Measurements from ENCODE around the gene CDC5L.

The CDC5L gene

GRCh38 chr6:44430326-44430725 lies 42.8 kb downstream of the CDC5L start:
- Histone ChIP-seq H3K4me1 (ENCODE audit: control insufficient read depth, insufficient read depth, low read length, poor library complexity, severe bottlenecking) (no peaks in the 10 kb centered on the region), H3K27me3 (replicated peaks; ENCODE audit: control insufficient read depth, insufficient read depth, low read length, poor library complexity, severe bottlenecking) (no peaks in the 10 kb centered on the region), H3K4me3 (ENCODE audit: insufficient read depth, low read depth, low read length, poor library complexity, severe bottlenecking) (no peak overlapping the region), H3K9me3 (ENCODE audit: control insufficient read depth, low read length) (no peaks in the 10 kb centered on the region), H3K36me3 (ENCODE audit: control insufficient read depth, insufficient read depth, low read length) (peaks cover 48% of the 10 kb centered on the region), H3K27ac (ENCODE audit: insufficient read depth, low read length, poor library complexity, severe bottlenecking) (no peak overlapping the region)
- no peak for DNase-seq

- DNase-seq, result peak in 1 of 3 donors; percentile 12
- H3K4me1 ChIP-seq (ENCODE audit: control insufficient read depth, insufficient read depth, low read length, poor library complexity, severe bottlenecking), result no peaks in the 10 kb centered on the region
- H3K4me3 ChIP-seq (ENCODE audit: insufficient read depth, low read depth, low read length, poor library complexity, severe bottlenecking), result no peak overlapping the region
- peaks cover 39% of the 10 kb centered on the region for H3K36me3 ChIP-seq (ENCODE audit: control insufficient read depth, insufficient read depth, low read length)
- no peak overlapping the region for H3K27ac ChIP-seq (ENCODE audit: insufficient read depth, low read length, poor library complexity, severe bottlenecking)
- H3K9me3 ChIP-seq (ENCODE audit: control insufficient read depth, low read length), result no peaks in the 10 kb centered on the region
- H3K27me3 ChIP-seq (replicated peaks; ENCODE audit: control insufficient read depth, insufficient read depth, low read length, poor library complexity, severe bottlenecking), result no peaks in the 10 kb centered on the region
Measured at GRCh38 chr6:44431118-44431725, 43.7 kb downstream of the CDC5L start.

- peaks cover 33% of the 10 kb centered on the region for H3K36me3 ChIP-seq (ENCODE audit: control insufficient read depth, insufficient read depth, low read length)
Measured at GRCh38 chr6:44432227-44432626, 44.7 kb downstream of the CDC5L start.

GRCh38 chr6:44432726-44433125 lies 45.2 kb downstream of the CDC5L start:
- H3K27ac ChIP-seq (ENCODE audit: insufficient read depth, low read length, poor library complexity, severe bottlenecking), result no peak overlapping the region
- no peaks in the 10 kb centered on the region for H3K27me3 ChIP-seq (replicated peaks; ENCODE audit: control insufficient read depth, insufficient read depth, low read length, poor library complexity, severe bottlenecking)
- no peaks in the 10 kb centered on the region for H3K4me1 ChIP-seq (ENCODE audit: control insufficient read depth, insufficient read depth, low read length, poor library complexity, severe bottlenecking)
- no peak overlapping the region for H3K4me3 ChIP-seq (ENCODE audit: insufficient read depth, low read depth, low read length, poor library complexity, severe bottlenecking)
- H3K36me3 ChIP-seq (ENCODE audit: control insufficient read depth, insufficient read depth, low read length), result peaks cover 31% of the 10 kb centered on the region
- DNase-seq, result no peak
- H3K9me3 ChIP-seq (ENCODE audit: control insufficient read depth, low read length), result no peaks in the 10 kb centered on the region

More at GRCh38 chr6:44432227-44432626, 44.7 kb downstream of the CDC5L start:
- Histone ChIP-seq H3K27ac (ENCODE audit: insufficient read depth, low read length, poor library complexity, severe bottlenecking) (no peak overlapping the region), H3K4me3 (ENCODE audit: insufficient read depth, low read depth, low read length, poor library complexity, severe bottlenecking) (no peak overlapping the region), H3K4me1 (ENCODE audit: control insufficient read depth, insufficient read depth, low read length, poor library complexity, severe bottlenecking) (no peaks in the 10 kb centered on the region), H3K27me3 (replicated peaks; ENCODE audit: control insufficient read depth, insufficient read depth, low read length, poor library complexity, severe bottlenecking) (no peaks in the 10 kb centered on the region), H3K9me3 (ENCODE audit: control insufficient read depth, low read length) (no peaks in the 10 kb centered on the region)
- no peak for DNase-seq

GRCh38 chr6:44435500-44435899 lies 48.0 kb downstream of the CDC5L start:
- no peak overlapping the region for H3K27ac ChIP-seq (ENCODE audit: insufficient read depth, low read length, poor library complexity, severe bottlenecking)
- no peaks in the 10 kb centered on the region for H3K9me3 ChIP-seq (ENCODE audit: control insufficient read depth, low read length)
- peaks cover 13% of the 10 kb centered on the region for H3K36me3 ChIP-seq (ENCODE audit: control insufficient read depth, insufficient read depth, low read length)
- no peak for DNase-seq
- no peaks in the 10 kb centered on the region for H3K4me1 ChIP-seq (ENCODE audit: control insufficient read depth, insufficient read depth, low read length, poor library complexity, severe bottlenecking)
- no peak overlapping the region for H3K4me3 ChIP-seq (ENCODE audit: insufficient read depth, low read depth, low read length, poor library complexity, severe bottlenecking)
- no peaks in the 10 kb centered on the region for H3K27me3 ChIP-seq (replicated peaks; ENCODE audit: control insufficient read depth, insufficient read depth, low read length, poor library complexity, severe bottlenecking)

- DNase-seq, result no peak
Measured at GRCh38 chr6:44438827-44439226, 51.3 kb downstream of the CDC5L start.

GRCh38 chr6:44439270-44440045 lies 52.0 kb downstream of the CDC5L start:
- no peak for DNase-seq
- Histone ChIP-seq H3K36me3 (ENCODE audit: control insufficient read depth, insufficient read depth, low read length) (peaks cover 16% of the 10 kb centered on the region), H3K9me3 (ENCODE audit: control insufficient read depth, low read length) (peaks cover 8% of the 10 kb centered on the region), H3K27ac (ENCODE audit: insufficient read depth, low read length, poor library complexity, severe bottlenecking) (no peak overlapping the region), H3K27me3 (replicated peaks; ENCODE audit: control insufficient read depth, insufficient read depth, low read length, poor library complexity, severe bottlenecking) (no peaks in the 10 kb centered on the region), H3K4me3 (ENCODE audit: insufficient read depth, low read depth, low read length, poor library complexity, severe bottlenecking) (no peak overlapping the region), H3K4me1 (ENCODE audit: control insufficient read depth, insufficient read depth, low read length, poor library complexity, severe bottlenecking) (no peaks in the 10 kb centered on the region)

More at GRCh38 chr6:44438827-44439226, 51.3 kb downstream of the CDC5L start:
- Histone ChIP-seq H3K9me3 (ENCODE audit: control insufficient read depth, low read length) (peaks cover 8% of the 10 kb centered on the region), H3K27ac (ENCODE audit: insufficient read depth, low read length, poor library complexity, severe bottlenecking) (no peak overlapping the region), H3K4me1 (ENCODE audit: control insufficient read depth, insufficient read depth, low read length, poor library complexity, severe bottlenecking) (no peaks in the 10 kb centered on the region), H3K27me3 (replicated peaks; ENCODE audit: control insufficient read depth, insufficient read depth, low read length, poor library complexity, severe bottlenecking) (no peaks in the 10 kb centered on the region), H3K36me3 (ENCODE audit: control insufficient read depth, insufficient read depth, low read length) (peaks cover 15% of the 10 kb centered on the region), H3K4me3 (ENCODE audit: insufficient read depth, low read depth, low read length, poor library complexity, severe bottlenecking) (no peak overlapping the region)

- H3K9me3 ChIP-seq (ENCODE audit: control insufficient read depth, low read length), result peaks cover 8% of the 10 kb centered on the region
- peaks cover 33% of the 10 kb centered on the region for H3K36me3 ChIP-seq (ENCODE audit: control insufficient read depth, insufficient read depth, low read length)
- H3K27ac ChIP-seq (ENCODE audit: insufficient read depth, low read length, poor library complexity, severe bottlenecking), result no peak overlapping the region
- no peaks in the 10 kb centered on the region for H3K27me3 ChIP-seq (replicated peaks; ENCODE audit: control insufficient read depth, insufficient read depth, low read length, poor library complexity, severe bottlenecking)
- DNase-seq, result no peak
- no peaks in the 10 kb centered on the region for H3K4me1 ChIP-seq (ENCODE audit: control insufficient read depth, insufficient read depth, low read length, poor library complexity, severe bottlenecking)
- no peak overlapping the region for H3K4me3 ChIP-seq (ENCODE audit: insufficient read depth, low read depth, low read length, poor library complexity, severe bottlenecking)
Measured at GRCh38 chr6:44441091-44441855, 53.8 kb downstream of the CDC5L start.

- Histone ChIP-seq H3K27ac (ENCODE audit: insufficient read depth, low read length, poor library complexity, severe bottlenecking) (no peak overlapping the region), H3K4me1 (ENCODE audit: control insufficient read depth, insufficient read depth, low read length, poor library complexity, severe bottlenecking) (no peaks in the 10 kb centered on the region), H3K36me3 (ENCODE audit: control insufficient read depth, insufficient read depth, low read length) (peaks cover 38% of the 10 kb centered on the region)
Measured at GRCh38 chr6:44442236-44442635, 54.7 kb downstream of the CDC5L start.

More at GRCh38 chr6:44442236-44442635, 54.7 kb downstream of the CDC5L start:
- DNase-seq, result no peak
- peaks cover 8% of the 10 kb centered on the region for H3K9me3 ChIP-seq (ENCODE audit: control insufficient read depth, low read length)
- no peaks in the 10 kb centered on the region for H3K27me3 ChIP-seq (replicated peaks; ENCODE audit: control insufficient read depth, insufficient read depth, low read length, poor library complexity, severe bottlenecking)
- no peak overlapping the region for H3K4me3 ChIP-seq (ENCODE audit: insufficient read depth, low read depth, low read length, poor library complexity, severe bottlenecking)

All from effector memory CD4-positive, alpha-beta T cell (primary cell).